ACC112 (cell line): ENCODE results near the gene TNFSF4.
"Not testable (repeated sequence)": the region's sequence is repeated elsewhere in the genome, so short reads cannot be mapped to it uniquely, and the experiment has no call there.

Source experiments
- H2AFZ ChIP-seq: fragments of 200-600 bp; sonication (generic); one replicate; pipeline ENCODE4 v1.6.0; 2017; ENCODE audit warnings: antibody characterized with exemption, low read length; ENCODE audit not compliant: unreplicated experiment
- H3K27ac ChIP-seq: fragments of 200-600 bp; sonication (generic); 2 replicates; pipeline ENCODE4 v1.5.1; 2014; ENCODE audit warnings: low read depth, mild to moderate bottlenecking, antibody characterized with exemption, low read length, moderate library complexity
- H3K27me3 ChIP-seq: fragments of 200-600 bp; sonication (generic); 2 replicates; pipeline ENCODE4 v1.6.1; 2014; ENCODE audit warnings: mild to moderate bottlenecking, antibody characterized with exemption, low read length, moderate library complexity, mixed read lengths; ENCODE audit not compliant: insufficient read depth
- H3K36me3 ChIP-seq: fragments of 200-600 bp; sonication (generic); 2 replicates; pipeline ENCODE4 v1.6.1; 2016; ENCODE audit warnings: mild to moderate bottlenecking, antibody characterized with exemption, low read length, moderate library complexity, mixed read lengths; ENCODE audit not compliant: insufficient read depth
- H3K4me1 ChIP-seq: fragments of 200-600 bp; sonication (generic); one replicate; pipeline ENCODE4 v1.6.1; 2016; ENCODE audit warnings: low read length, mixed read lengths; ENCODE audit not compliant: insufficient read depth, unreplicated experiment, control insufficient read depth
- H3K4me3 ChIP-seq: fragments of 200-600 bp; sonication (generic); 2 replicates; pipeline ENCODE4 v1.5.1; 2014; ENCODE audit warnings: mild to moderate bottlenecking, low read depth, low read length
- H3K79me2 ChIP-seq: fragments of 200-600 bp; sonication (generic); one replicate; pipeline ENCODE4 v1.6.0; 2016; ENCODE audit warnings: low read length; ENCODE audit not compliant: control insufficient read depth, unreplicated experiment, insufficient read depth

TNFSF4 gene

DNA sequence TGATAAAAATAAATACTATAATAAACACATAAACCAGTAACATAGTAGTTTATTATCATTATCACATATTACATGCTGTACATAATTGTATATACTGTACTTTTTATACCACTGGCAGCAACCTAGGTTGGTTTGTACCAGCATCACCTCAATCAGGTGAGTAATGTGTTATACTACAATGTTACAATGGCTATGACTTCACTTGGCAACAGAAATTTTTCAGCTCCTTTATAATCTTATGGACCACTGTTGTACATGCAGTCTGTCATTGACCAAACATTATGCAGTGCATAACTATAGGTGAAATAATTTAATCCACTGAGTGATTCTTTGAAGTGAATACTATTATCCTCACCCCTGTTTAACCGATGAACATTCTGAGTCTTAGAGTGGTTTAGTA is 44.5 kb downstream of the TNFSF4 start:
- Histone ChIP-seq H3K27ac (no peak overlapping the region), H3K4me3 (no peak overlapping the region), H3K4me1 (peaks cover 4% of the 10 kb centered on the region), H2AFZ (no peak overlapping the region), H3K79me2 (no peaks in the 10 kb centered on the region), H3K36me3 (no peaks in the 10 kb centered on the region), H3K27me3 (no peaks in the 10 kb centered on the region)

DNA sequence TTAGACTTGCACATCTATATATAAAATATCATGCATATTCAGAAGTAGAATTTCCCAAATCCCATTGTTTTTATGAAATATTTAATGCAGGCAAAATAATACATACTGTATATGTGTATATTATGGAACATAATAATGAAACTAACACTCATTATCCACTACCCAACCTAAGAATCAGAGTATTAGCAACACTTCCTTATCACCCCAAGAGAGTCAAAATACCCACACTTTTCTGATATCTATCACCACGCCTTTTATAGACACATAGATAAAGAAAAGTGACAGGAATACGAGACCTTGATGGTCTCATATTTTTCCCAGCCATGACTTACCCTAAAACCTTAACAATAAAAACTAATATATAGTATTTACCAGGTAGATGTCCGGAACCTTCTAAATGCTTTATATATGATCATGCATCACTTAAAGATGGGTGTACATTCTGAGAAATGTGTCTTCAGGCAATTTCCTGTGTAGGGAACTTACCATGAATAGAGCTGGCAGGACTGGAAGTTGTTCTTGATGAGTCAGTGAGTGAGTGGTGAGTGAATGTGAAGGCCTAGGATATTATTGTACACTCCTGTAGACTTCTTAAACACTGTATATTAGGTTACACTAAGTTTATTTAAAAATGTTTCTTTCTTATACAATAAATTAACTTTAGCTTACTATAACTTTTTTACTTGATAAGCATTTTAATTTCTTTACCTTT is 45.5 kb downstream of the TNFSF4 start:
- Histone ChIP-seq H3K36me3 (no peaks in the 10 kb centered on the region), H3K4me1 (peaks cover 4% of the 10 kb centered on the region), H3K79me2 (no peaks in the 10 kb centered on the region), H3K27me3 (no peaks in the 10 kb centered on the region), H3K4me3 (no peak overlapping the region), H3K27ac (no peak overlapping the region), H2AFZ (no peak overlapping the region)

DNA sequence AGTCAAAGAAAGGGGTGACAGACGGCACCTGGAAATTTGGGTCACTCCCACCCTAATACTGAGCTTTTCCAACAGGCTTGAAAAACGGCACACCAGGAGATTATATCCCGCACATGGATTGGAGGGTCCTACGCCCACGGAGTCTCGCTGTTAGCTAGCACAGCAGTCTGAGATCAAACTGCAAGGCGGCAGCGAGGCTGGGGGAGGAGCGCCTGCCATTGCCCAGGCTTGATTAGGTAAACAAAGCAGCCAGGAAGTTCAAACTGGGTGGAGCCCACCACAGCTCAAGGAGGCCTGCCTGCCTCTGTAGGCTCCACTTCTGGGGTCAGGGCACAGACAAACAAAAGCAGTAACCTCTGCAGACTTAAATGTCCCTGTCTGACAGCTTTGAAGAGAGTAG is 53.2 kb downstream of the TNFSF4 start:
- not testable (repeated sequence) for H3K4me3 ChIP-seq, H2AFZ ChIP-seq, H3K27me3 ChIP-seq, H3K4me1 ChIP-seq, H3K27ac ChIP-seq, H3K79me2 ChIP-seq, H3K36me3 ChIP-seq

DNA sequence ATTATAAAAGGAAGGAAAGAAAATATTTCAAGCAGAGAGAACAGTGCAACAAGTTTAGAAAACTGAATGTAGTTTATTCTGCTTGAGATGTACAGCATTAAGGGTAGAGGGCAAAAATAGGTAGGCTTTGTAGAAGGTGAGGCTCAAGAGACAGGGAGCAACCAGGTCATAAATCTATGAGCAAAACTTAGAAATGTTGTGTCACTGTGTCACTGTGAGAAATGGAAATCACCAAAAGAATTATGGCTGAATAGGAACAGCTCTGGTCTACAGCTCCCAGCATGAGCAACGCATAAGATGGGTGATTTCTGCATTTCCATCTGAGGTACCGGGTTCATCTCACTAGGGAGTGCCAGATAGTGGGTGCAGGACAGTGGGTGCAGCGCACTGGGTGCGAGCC is 53.6 kb downstream of the TNFSF4 start:
- H3K4me3 ChIP-seq = no peak overlapping the region
- H3K4me1 ChIP-seq = peaks cover 10% of the 10 kb centered on the region
- H2AFZ ChIP-seq = no peak overlapping the region
- H3K36me3 ChIP-seq = no peaks in the 10 kb centered on the region
- H3K27me3 ChIP-seq = no peaks in the 10 kb centered on the region
- H3K79me2 ChIP-seq = no peaks in the 10 kb centered on the region
- no peak overlapping the region for H3K27ac ChIP-seq

DNA sequence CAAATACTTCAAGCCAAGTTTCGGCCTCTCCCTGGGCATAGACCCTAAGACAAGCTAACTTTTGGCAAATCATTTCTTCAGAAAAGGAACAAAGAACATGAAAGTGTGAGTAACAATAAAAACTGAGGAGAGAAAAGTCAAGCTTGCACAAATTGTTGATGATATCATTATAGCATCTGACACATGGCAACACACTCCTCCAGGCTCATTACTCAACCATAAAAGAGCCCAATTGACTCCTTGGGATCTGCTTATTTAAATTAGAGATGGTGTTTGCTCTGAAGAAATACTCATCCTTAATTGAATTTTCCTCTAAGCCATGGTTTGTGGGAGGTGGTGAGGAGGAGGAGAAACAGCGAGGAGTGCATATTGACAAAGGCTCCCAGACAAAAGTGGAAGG is 54.5 kb downstream of the TNFSF4 start:
- Histone ChIP-seq H3K27ac (no peak overlapping the region), H3K27me3 (no peaks in the 10 kb centered on the region), H3K4me3 (no peak overlapping the region), H3K4me1 (peaks cover 10% of the 10 kb centered on the region), H2AFZ (no peak overlapping the region), H3K79me2 (no peaks in the 10 kb centered on the region), H3K36me3 (no peaks in the 10 kb centered on the region)

DNA sequence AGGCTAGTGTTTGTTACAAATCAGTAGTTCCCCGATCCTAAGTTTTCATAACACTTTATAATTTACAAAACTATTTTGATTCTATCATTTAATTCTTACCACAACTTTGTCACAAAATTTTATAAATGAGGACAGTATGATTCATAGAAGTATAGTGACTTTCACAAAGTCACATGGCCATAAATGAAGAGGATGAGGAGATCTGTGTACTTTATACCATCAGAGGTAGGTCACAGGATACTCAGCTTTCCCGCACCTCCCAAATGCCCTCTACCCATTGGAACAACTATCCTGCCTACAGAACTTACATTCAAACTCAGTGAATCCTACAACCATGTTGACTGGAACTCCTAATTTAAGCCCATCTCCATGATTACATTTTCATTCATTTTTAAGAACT is 56.3 kb downstream of the TNFSF4 start:
- Histone ChIP-seq H3K4me3 (no peak overlapping the region), H3K27me3 (no peaks in the 10 kb centered on the region), H2AFZ (no peak overlapping the region), H3K4me1 (peaks cover 10% of the 10 kb centered on the region), H3K27ac (no peak overlapping the region), H3K79me2 (no peaks in the 10 kb centered on the region), H3K36me3 (no peaks in the 10 kb centered on the region)

DNA sequence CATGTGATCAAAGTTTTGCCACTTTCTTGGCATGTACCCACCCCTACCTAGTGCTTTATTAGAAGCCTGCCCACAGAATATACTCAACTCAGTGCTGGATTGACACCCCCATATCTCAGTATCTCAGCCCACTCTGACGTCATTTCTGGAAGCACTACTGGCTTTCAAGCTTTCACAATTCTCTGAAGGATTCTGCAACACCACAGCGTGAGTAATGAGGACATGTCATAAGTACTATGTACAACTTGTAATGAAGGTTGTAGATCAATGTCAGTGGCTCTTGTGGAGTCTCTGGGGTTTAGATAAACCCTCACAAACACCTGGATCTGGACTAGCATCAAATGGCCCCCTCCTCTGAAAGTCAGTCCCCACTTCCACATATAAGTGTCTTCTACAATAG is 57.2 kb downstream of the TNFSF4 start:
- Histone ChIP-seq H3K27me3 (no peaks in the 10 kb centered on the region), H3K27ac (no peak overlapping the region), H3K79me2 (no peaks in the 10 kb centered on the region), H3K4me3 (no peak overlapping the region), H3K4me1 (peaks cover 10% of the 10 kb centered on the region), H3K36me3 (no peaks in the 10 kb centered on the region), H2AFZ (no peak overlapping the region)

DNA sequence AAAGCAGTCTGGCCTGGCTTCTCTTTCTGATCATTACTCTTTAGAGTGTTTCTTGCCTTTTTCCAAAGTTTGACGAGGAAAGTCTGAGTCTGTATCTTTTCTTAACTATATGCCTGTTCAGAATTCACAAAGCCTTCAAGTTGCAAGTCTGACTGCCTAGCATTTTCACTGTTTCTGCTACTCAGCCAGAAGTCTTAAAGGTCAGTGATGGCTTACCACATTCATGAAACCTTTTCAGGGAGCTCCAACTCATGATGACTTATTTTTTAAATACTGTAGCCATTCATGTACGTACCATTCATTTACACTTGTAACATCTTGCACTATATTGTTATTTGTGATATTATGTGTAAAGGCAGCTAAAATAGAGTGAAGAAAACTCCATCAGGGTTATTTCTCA is 58.2 kb downstream of the TNFSF4 start:
- Histone ChIP-seq H2AFZ (no peak overlapping the region), H3K36me3 (no peaks in the 10 kb centered on the region), H3K27ac (no peak overlapping the region), H3K4me1 (peaks cover 10% of the 10 kb centered on the region), H3K27me3 (no peaks in the 10 kb centered on the region), H3K79me2 (no peaks in the 10 kb centered on the region), H3K4me3 (no peak overlapping the region)

DNA sequence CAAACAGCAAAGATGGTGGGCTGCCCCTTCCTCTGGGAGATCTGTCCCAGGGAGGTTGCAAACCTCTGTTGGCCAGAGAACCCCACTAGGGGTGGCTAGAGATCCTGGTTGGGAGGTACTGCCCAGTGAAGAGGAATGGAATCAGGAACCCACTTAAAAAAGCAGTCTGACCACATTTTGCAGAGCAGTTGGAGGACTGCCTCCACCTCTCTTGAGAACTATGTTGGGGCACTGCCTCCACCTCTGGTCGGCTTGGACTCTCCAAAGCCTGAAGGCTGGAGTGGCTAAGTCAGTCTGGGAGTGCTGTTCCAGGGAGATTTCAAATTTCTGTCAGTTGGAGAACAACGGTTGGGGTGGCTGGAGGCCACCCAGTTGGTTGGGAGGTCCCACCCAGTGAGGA is 58.6 kb downstream of the TNFSF4 start:
- no peaks in the 10 kb centered on the region for H3K79me2 ChIP-seq
- H2AFZ ChIP-seq = no peak overlapping the region
- no peak overlapping the region for H3K4me3 ChIP-seq
- H3K4me1 ChIP-seq = peaks cover 10% of the 10 kb centered on the region
- H3K36me3 ChIP-seq = no peaks in the 10 kb centered on the region
- no peaks in the 10 kb centered on the region for H3K27me3 ChIP-seq
- H3K27ac ChIP-seq = no peak overlapping the region

DNA sequence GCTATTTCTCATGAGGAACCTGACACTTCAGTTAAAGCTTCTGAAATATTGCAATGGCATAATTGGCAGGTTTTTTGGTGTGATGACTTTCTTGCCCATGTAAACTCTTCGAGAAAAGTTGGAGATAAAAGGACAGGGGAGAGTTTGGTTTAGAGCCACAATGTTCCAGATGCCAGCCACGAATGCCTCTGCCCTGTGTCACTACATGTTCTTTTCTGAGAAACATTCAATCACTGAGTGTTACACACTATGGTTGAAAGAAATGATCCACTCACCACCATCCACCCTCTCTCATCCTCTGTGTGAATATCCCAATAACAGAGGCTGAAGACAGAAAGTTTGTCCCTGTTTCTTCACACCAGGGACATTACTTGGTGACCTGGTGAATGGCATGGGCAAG is 66.4 kb downstream of the TNFSF4 start:
- H2AFZ ChIP-seq = no peak overlapping the region

DNA sequence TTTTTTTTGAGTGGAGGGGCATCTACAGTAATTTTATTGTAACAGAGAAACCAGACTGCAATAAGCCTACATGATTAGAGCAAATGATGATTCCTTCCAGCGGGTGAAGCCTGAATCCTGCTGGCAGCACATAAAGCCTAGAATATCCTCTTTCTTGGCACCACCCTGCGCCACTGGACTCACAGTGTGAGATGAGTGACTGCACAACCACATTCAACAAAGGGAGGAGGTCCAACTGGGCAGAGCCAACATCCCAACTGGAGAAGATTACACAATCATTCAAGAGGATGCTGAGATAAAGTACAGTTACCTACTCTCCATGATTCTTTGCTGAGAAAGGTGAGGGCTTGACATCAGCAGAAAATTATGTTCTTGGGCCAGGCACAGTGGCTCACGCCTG is 67.4 kb downstream of the TNFSF4 start:
- no peak overlapping the region for H3K4me3 ChIP-seq
- H3K36me3 ChIP-seq = no peaks in the 10 kb centered on the region
- H3K27me3 ChIP-seq = no peaks in the 10 kb centered on the region
- H3K4me1 ChIP-seq = peaks cover 10% of the 10 kb centered on the region
- no peak overlapping the region for H3K27ac ChIP-seq
- no peaks in the 10 kb centered on the region for H3K79me2 ChIP-seq
- no peak overlapping the region for H2AFZ ChIP-seq

More for the DNA sequence above, 66.4 kb downstream of the TNFSF4 start:
- H3K27me3 ChIP-seq = no peaks in the 10 kb centered on the region
- no peaks in the 10 kb centered on the region for H3K36me3 ChIP-seq
- H3K4me1 ChIP-seq = peaks cover 10% of the 10 kb centered on the region
- H3K4me3 ChIP-seq = no peak overlapping the region
- no peaks in the 10 kb centered on the region for H3K79me2 ChIP-seq
- H3K27ac ChIP-seq = no peak overlapping the region
